ENCODE data around the gene CTNND2.
"Not testable (repeated sequence)": the region's sequence is repeated elsewhere in the genome, so short reads cannot be mapped to it uniquely, and the experiment has no call there.

Gene CTNND2

DNA sequence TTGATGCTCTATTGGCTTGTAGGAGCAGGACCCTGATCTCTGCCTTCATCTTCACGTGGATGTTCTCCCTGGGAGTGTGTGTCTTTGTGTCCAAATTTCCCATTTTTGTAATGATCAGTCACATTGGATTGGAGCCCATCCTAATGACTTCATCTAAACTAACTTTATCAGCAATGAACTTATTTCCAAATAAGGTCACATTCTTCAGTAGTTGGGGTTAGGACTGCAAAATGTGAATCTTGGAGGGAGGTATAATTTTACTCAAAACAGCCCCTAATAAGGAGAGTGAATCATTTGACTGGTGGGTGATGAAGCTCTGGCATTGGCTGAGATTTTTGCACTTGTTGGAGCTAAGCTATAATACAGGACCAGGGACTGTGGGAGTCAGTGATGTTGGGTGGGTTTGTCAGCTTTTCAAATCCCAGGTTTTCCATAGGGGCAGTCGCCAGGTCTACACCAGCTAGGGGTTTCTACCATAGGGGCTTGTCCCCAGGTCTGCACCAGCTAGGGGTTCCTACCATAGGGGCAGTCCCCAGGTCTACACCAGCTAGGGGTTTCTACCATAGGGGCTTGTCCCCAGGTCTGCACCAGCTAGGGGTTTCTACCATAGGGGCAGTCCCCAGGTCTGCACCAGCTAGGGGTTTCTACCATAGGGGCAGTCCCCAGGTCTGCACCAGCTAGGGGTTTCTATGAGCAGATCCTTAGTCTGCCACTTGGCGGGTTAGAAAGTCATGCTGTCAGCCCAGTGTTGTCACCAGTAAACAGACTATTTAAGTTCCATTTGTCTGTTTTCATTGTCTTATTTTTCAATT is 760.6 kb downstream of the CTNND2 start:
- no peak for DNase-seq

DNA sequence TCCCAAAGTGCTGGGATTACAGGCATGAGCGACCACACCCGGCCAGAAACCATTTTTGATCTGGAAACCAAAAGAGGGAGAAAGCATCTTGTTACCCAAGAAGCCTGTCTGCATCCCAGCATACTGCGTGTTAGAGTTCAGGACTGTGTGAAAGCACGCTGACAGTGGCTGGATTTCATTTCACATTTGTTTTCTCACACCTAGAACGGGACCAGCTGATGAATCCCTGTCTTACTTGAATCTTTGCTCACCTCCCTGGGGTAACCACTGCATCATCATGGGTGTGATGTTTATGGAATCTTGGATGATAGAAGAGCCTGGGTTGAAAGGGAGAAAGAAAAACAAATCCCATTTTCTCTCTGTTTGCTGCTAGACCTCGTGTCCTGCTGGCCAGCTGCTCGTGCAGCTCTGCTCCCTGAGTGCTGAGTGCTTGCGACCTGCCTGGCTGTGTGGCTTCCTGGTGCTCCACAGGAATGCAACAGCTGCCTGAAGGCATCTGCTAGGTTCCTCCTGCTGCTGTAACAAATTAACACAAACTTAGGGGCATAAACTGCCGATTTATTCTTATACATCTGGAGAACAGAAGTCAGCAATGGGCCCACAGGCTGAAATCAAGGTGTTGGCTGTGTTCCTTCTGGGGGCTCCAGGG is 764.9 kb downstream of the CTNND2 start:
- no peak for DNase-seq

DNA sequence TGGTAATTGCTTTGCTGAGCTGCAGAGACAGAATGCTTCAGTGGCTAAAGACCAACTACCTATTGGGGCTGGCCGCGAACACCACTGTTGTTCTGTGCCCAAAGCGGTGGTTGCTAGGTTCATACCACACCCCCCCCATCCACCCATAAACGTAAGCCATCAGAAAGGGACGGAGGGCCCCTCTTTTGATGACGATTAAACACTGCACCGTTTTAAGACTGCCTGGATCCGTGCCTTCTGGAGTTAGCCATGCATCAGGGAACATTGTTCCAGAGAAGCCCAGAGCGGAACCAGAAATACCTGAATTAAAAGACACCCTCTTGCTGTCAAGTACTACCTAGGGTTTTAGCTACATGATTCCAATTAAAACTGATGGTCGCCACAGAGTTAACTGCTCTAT is 774.1 kb downstream of the CTNND2 start:
- no peak for DNase-seq

DNA sequence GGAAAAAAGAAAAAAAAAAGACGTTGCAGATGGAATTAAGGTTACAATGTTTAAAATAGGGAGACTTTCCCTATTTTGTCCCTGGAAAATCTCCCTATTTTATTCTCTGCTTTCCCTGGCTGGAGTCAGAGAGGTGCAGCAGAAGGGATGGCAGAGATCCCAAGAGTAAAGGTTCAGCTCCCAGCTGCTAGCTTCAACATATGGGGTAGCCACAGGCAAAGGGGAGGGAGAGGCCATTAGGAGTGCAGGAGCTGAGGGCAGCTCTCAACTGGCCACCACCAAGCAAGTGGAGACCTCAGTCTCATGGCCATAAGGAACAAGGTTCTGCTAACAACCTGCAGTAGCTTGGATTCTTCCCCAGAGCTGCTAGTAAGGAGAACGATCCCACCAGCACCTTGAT is 776.2 kb downstream of the CTNND2 start:
- no peak for DNase-seq

GRCh38 chr5:11126844-11127243 is 777.4 kb downstream of the CTNND2 start:
- peak; percentile 8 for DNase-seq

- no peak for DNase-seq
Observed at GRCh38 chr5:11121885-11122284, 782.4 kb downstream of the CTNND2 start.

- DNase-seq: no peak
Observed at GRCh38 chr5:11110128-11110527, 794.1 kb downstream of the CTNND2 start.

- DNase-seq: no peak
Observed at GRCh38 chr5:11105696-11106095, 798.5 kb downstream of the CTNND2 start.

- DNase-seq: no peak
Observed at GRCh38 chr5:11104651-11105112, 799.6 kb downstream of the CTNND2 start.

- DNase-seq: no peak
Observed at GRCh38 chr5:11104210-11104609, 800.0 kb downstream of the CTNND2 start.

DNA sequence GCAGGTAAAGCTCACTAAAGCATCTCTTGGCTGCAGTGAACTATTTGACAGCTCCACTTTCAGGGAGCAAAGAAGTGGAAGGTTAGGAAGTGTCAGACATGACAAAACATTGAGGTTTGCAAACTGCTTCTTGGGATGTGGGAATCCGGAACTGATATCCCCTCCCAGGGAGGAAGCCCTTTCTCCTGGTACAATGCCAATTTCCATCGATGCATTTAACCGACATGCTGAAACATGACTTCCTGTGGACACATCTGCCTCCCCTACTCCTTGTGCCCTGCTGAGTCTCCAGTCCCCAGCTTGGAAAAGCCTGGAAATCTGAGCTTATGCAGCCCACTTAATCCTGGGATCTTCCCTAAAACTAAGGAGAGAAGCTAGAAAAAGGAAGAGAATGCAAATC is 820.1 kb downstream of the CTNND2 start:
- peak; percentile 3 for DNase-seq

DNA sequence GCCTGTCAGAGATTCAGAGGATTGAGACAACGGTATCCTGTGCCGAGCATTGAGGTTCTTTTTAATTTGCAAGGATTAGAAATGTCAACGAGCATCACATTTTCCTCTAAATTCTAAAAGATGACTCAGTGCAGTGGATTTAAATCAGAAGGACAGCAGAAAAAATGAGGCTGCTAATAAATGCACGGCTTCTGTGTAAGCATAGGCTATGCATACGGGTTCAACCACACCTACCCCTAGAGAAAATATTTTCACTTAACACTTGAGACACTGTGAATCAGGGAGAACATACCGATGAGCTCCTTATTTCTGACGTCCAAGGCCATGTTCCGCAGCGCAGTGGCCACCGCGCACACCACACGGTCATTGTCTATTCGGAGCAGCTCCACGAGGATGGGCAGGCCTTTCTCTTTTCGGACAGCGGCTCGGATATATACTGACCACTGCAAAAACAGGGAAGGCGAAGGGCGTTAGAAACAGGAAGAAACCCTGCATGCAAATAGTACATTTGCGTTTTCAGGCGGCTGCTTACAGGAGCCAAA is 821.8 kb downstream of the CTNND2 start:
- DNase-seq: no peak

- no peak for DNase-seq
Observed at GRCh38 chr5:11076945-11077613, 827.2 kb downstream of the CTNND2 start.

GRCh38 chr5:11075035-11075805 is 829.0 kb downstream of the CTNND2 start:
- DNase-seq: no peak

DNA sequence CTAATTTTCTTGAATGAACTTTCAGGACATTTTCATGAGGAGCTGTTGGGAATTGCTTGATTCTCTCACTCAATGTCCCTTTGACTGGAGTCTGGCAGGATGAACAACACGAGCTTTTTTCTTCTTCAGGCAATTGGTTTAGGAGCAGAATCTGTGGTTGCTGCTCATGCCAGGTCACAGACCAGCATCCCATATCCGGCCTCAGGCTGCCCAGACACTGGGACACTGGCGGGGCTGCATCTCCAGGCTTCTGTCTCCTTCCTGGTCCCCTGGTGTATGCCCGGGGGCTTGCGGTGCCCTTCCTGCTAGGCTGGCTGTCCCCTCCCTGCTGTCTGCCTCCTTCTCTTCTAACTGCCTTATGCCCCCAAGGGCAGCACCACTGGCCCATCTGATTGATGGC is 831.7 kb downstream of the CTNND2 start:
- no peak for DNase-seq

GRCh38 chr5:11072076-11072475 is 832.2 kb downstream of the CTNND2 start:
- no peak for DNase-seq

- no peak for DNase-seq
Observed at GRCh38 chr5:11069041-11069440, 835.2 kb downstream of the CTNND2 start.

GRCh38 chr5:11065723-11066122 is 838.5 kb downstream of the CTNND2 start:
- not testable (repeated sequence) for DNase-seq

- DNase-seq: no peak
Observed at GRCh38 chr5:11064763-11065450, 839.3 kb downstream of the CTNND2 start.

DNA sequence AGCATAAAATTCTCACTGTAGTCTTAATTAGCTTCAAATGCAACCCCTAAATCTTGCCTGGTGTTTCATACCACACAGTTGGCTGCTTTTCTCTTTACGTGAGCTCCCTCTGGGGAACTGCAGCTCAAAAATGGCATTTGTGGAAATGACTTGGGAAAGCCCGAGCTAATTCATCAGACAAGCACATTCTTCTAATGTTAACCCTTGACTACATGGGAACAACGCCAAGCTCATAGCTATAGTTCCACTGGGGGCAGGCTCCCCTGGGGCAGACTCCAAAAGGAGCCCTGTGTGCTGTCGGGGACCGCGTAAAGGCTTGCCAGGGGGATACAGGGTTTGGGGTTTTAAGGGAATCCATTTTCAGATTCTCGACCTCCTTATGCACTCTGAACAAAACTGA is 841.8 kb downstream of the CTNND2 start:
- no peak for DNase-seq

- DNase-seq: no peak
Observed at GRCh38 chr5:11056560-11056959, 847.7 kb downstream of the CTNND2 start.

DNA sequence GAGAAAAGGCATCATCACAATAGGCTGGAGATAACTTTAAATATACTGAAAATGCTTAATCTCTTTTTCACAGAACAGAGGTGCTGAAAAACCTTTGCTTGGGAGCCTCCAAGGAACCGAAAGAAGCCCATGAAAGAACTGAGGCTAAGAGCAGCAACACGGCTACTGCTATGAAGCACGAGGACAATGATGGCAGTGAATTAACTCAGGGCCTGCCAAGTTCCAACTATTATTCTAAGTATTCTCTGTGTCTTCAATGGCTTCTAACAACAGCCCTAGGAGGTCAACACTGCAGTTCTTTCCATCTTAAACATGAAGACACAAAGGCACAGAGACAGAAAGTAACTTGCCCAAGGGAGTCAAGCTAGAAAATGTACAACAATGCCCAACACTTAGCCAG is 850.2 kb downstream of the CTNND2 start:
- no peak for DNase-seq

Data from COR-L47 (cell line).